Ramos (cell line): Measurements from ENCODE around the gene KCTD5.
"Not testable (repeated sequence)": the region's sequence is repeated elsewhere in the genome, so short reads cannot be mapped to it uniquely, and the experiment has no call there.

Experiments used
- in situ Hi-C: fragments of 300-500 bp; cut with MboI; formaldehyde crosslinking; loops from one replicate; pipeline ENCODE4 v1.14.3; 2022; ENCODE audit warnings: low sequenced_read_pairs; ENCODE audit not compliant: unreplicated experiment

KCTD5 gene

GRCh38 chr16:2696601-2697250 is 14.4 kb downstream of the KCTD5 start:
- in situ Hi-C loops: not testable (repeated sequence)

GRCh38 chr16:2697401-2697948 is 15.2 kb downstream of the KCTD5 start:
- in situ Hi-C loops: no loop called here

GRCh38 chr16:2698103-2698870 is 16.0 kb downstream of the KCTD5 start:
- in situ Hi-C loops: no loop called here

- in situ Hi-C loops: no loop called here
Observed at GRCh38 chr16:2698965-2699750, 16.8 kb downstream of the KCTD5 start.

- in situ Hi-C loops: no loop called here
Observed at GRCh38 chr16:2699791-2700600, 17.7 kb downstream of the KCTD5 start.

GRCh38 chr16:2700786-2701185 is 18.5 kb downstream of the KCTD5 start:
- in situ Hi-C loops: no loop called here

GRCh38 chr16:2701272-2701671 is 18.9 kb downstream of the KCTD5 start:
- in situ Hi-C loops: no loop called here

GRCh38 chr16:2701713-2702437 is 19.6 kb downstream of the KCTD5 start:
- in situ Hi-C loops: no loop called here

- in situ Hi-C loops: no loop called here
Observed at GRCh38 chr16:2702438-2702825, 20.1 kb downstream of the KCTD5 start.

- in situ Hi-C loops: no loop called here
Observed at GRCh38 chr16:2702871-2703745, 20.8 kb downstream of the KCTD5 start.

GRCh38 chr16:2704166-2704982 is 22.1 kb downstream of the KCTD5 start:
- in situ Hi-C loops: no loop called here

GRCh38 chr16:2704983-2705275 is 22.6 kb downstream of the KCTD5 start:
- in situ Hi-C loops: no loop called here

GRCh38 chr16:2705351-2705750 is 23.0 kb downstream of the KCTD5 start:
- in situ Hi-C loops: no loop called here

GRCh38 chr16:2706085-2706484 is 23.8 kb downstream of the KCTD5 start:
- in situ Hi-C loops: no loop called here

GRCh38 chr16:2706611-2707311 is 24.4 kb downstream of the KCTD5 start:
- in situ Hi-C loops: no loop called here

- in situ Hi-C loops: no loop called here
Observed at GRCh38 chr16:2707368-2708289, 25.3 kb downstream of the KCTD5 start.
